SH-SY5Y (cell line): ENCODE data around the gene ACOX3.

ENCODE experiments used
- GATA2 ChIP-seq: IDR thresholded peaks from 2 replicates; pipeline ENCODE4 v1.6.1; 2011; ENCODE audit warnings: mild to moderate bottlenecking, low read depth, low read length
- GATA3 ChIP-seq: IDR thresholded peaks from 2 replicates; pipeline ENCODE4 v1.6.1; 2011; ENCODE audit warnings: low read depth, mild to moderate bottlenecking, low read length, moderate library complexity

DNA sequence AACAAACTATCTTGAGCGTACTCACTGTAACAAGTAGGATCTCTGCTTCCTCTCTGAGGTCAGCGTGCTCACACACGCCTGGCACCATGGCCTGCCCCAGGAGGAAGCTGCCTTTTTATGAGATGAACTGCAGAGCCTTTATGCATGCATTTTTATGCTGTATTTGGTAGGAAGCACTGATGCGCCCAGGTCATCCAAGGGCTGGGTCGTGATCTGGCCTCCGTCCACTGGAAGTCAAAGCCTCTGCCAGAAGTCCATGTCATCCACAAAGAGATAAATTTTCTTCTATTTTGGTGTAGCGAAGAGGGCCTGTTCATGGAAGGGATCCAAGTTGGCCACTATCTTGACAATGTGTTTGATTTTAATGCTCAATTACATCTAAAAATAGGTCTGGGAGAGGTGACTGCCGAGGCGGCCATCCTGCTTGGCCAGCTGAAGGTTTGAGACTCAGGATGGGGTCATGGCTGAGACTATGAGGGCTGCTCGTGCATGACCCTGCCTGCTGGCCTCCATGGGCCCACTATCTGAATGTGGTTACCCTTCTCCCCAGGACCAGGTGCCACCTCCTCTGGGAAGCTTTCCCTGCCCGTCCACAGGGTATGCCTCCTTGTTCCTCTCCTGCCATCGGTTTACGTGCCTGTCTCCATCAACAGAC, 120.7 kb downstream of the ACOX3 start:
- TF ChIP-seq GATA3 (no peak), GATA2 (no peak)
